Thoracic aorta (tissue), 2 donors: ENCODE data around the gene PRSS36. TPM values are rescaled to one million over a fixed set of nuclear protein-coding genes. Genes with fewer than 3 reads are reported as not detected.

Experiments used
- ATAC-seq: fragments of 150-250 bp; one replicate; pipeline ENCODE4 v1.8.0; 2017; ENCODE audit warnings: low read depth; ENCODE audit not compliant: insufficient number of reproducible peaks, low FRiP score
- DNase-seq: peaks from one replicate; pipeline ENCODE4 v3.0.0-alpha.2; 2020; ENCODE audit warnings: low spot score
- H3K27ac ChIP-seq, 2 donors: fragments of 200-600 bp; sonication (generic); 1 replicate in 1 of 2; 2 replicates in 1 of 2; pipeline ENCODE4 v1.5.1; 2016; ENCODE audit warnings: mild to moderate bottlenecking in 2 of 2, moderate library complexity in 2 of 2
- H3K27me3 ChIP-seq: fragments of 200-600 bp; sonication (generic); replicated peaks from 2 replicates; pipeline ENCODE4 v1.6.0; 2016; ENCODE audit warnings: mild to moderate bottlenecking; ENCODE audit not compliant: insufficient read depth
- H3K36me3 ChIP-seq: fragments of 200-600 bp; sonication (generic); one replicate; pipeline ENCODE4 v1.5.1; 2016
- H3K4me1 ChIP-seq, 2 donors: fragments of 200-600 bp; sonication (generic); 1 replicate in 1 of 2; 2 replicates in 1 of 2; pipeline versions ENCODE4 v1.5.1 to v1.6.0; 2016; ENCODE audit warnings: low read depth in 2 of 2, mild to moderate bottlenecking in 1 of 2; ENCODE audit not compliant: control insufficient read depth in 1 of 2
- H3K4me3 ChIP-seq: fragments of 200-600 bp; sonication (generic); 2 replicates; pipeline ENCODE4 v1.5.1; 2016; ENCODE audit warnings: mild to moderate bottlenecking
- H3K9me3 ChIP-seq: fragments of 200-600 bp; sonication (generic); 2 replicates; pipeline ENCODE4 v1.5.1; 2016
- CTCF ChIP-seq: fragments of 200-600 bp; sonication (generic); IDR thresholded peaks from one replicate; pipeline ENCODE4 v1.5.1; 2019; ENCODE audit warnings: antibody characterized with exemption
- total RNA-seq, 2 donors: library from RNA; depleted of rRNA; stranded (reverse); fragments of >200 nt; gene quantifications; one replicate each; pipeline versions ENCODE4 v1.1.0 to v1.2.3, GENCODE V29; 2016

The PRSS36 gene
- total RNA-seq, 2 donors from 2014 or later = 1.3 to 14.8 TPM

GRCh38 chr16:31109622-31110021 lies 40.2 kb downstream of the PRSS36 start:
- Histone ChIP-seq H3K27ac (peak overlapping the region in 1 of 2 donors; percentile 91), H3K4me1 (peaks cover 13 to 35% of the 10 kb centered on the region in 2 donors), H3K27me3 (no peaks in the 10 kb centered on the region), H3K36me3 (peaks cover 29% of the 10 kb centered on the region), H3K4me3 (no peak overlapping the region), H3K9me3 (no peaks in the 10 kb centered on the region)
- no peak for ATAC-seq
- DNase-seq = no peak
- no peak for TF ChIP-seq CTCF

- H3K27me3 ChIP-seq = no peaks in the 10 kb centered on the region
- H3K9me3 ChIP-seq = no peaks in the 10 kb centered on the region
- peaks cover 13 to 35% of the 10 kb centered on the region in 2 donors for H3K4me1 ChIP-seq
- DNase-seq (no peak), ATAC-seq (no peak)
- peak overlapping the region; percentile 91 to 97 for H3K27ac ChIP-seq
- TF ChIP-seq CTCF = no peak
- H3K4me3 ChIP-seq = peak overlapping the region; percentile 100
- peaks cover 29% of the 10 kb centered on the region for H3K36me3 ChIP-seq
These were observed 40.9 kb downstream of the PRSS36 start for GRCh38 chr16:31108794-31109558.

- no peak for TF ChIP-seq CTCF
- H3K27me3 ChIP-seq = no peaks in the 10 kb centered on the region
- H3K36me3 ChIP-seq = peaks cover 29% of the 10 kb centered on the region
- ATAC-seq (peak; percentile 61), DNase-seq (no peak)
- no peaks in the 10 kb centered on the region for H3K9me3 ChIP-seq
- peak within 1 kb of the TSS; percentile 91 to 97 for H3K27ac ChIP-seq
- peak within 1 kb of the TSS; percentile 100 for H3K4me3 ChIP-seq
- peaks cover 13 to 32% of the 10 kb centered on the region in 2 donors for H3K4me1 ChIP-seq
These were observed 41.7 kb downstream of the PRSS36 start, which contains the start of gene BCKDK for GRCh38 chr16:31108035-31108793. TSS of gene BCKDK (plus strand) at chr16:31108386. CDS start at chr16:31109224, 838 bp downstream.

- H3K27ac ChIP-seq = peak overlapping the region in 1 of 2 donors; percentile 97
- ATAC-seq = no peak
- peak overlapping the region; percentile 100 for H3K4me3 ChIP-seq
- no peak for DNase-seq
- no peak for TF ChIP-seq CTCF
- H3K9me3 ChIP-seq = no peaks in the 10 kb centered on the region
- H3K4me1 ChIP-seq = peaks cover 13 to 24% of the 10 kb centered on the region in 2 donors
- peaks cover 29% of the 10 kb centered on the region for H3K36me3 ChIP-seq
- H3K27me3 ChIP-seq = no peaks in the 10 kb centered on the region
These were observed 42.4 kb downstream of the PRSS36 start for GRCh38 chr16:31107465-31107867.
